HEK293 (cell line): ENCODE measurements around the gene NIPSNAP3A.

ENCODE experiments used
- HOXA7 ChIP-seq: sonication (generic); formaldehyde crosslinking; IDR thresholded peaks from 2 replicates; pipeline ENCODE4 v1.8.1; 2022; ENCODE audit warnings: missing genetic modification reagents, borderline replicate concordance
- ZBTB7A ChIP-seq: fragments of 450-650 bp; formaldehyde crosslinking; IDR thresholded peaks from 2 replicates; pipeline ENCODE4 v1.5.1; 2016; ENCODE audit warnings: low read depth, missing biosample characterization, missing genetic modification characterization
- ZNF155 ChIP-seq: fragments of 450-650 bp; formaldehyde crosslinking; IDR thresholded peaks from 2 replicates; pipeline ENCODE4 v1.5.1; 2016; ENCODE audit warnings: missing biosample characterization, missing genetic modification characterization
- ZNF157 ChIP-seq: fragments of 450-650 bp; formaldehyde crosslinking; IDR thresholded peaks from 2 replicates; pipeline ENCODE4 v1.5.1; 2016; ENCODE audit warnings: missing biosample characterization, missing genetic modification characterization
- ZNF558 ChIP-seq: fragments of 450-650 bp; formaldehyde crosslinking; IDR thresholded peaks from 2 replicates; pipeline ENCODE4 v1.5.1; 2016; ENCODE audit warnings: missing biosample characterization, missing genetic modification characterization
- ZNF777 ChIP-seq: fragments of 450-650 bp; formaldehyde crosslinking; IDR thresholded peaks from 2 replicates; pipeline ENCODE4 v1.5.1; 2017; ENCODE audit warnings: missing biosample characterization, missing genetic modification characterization, borderline replicate concordance
- ZNF791 ChIP-seq: fragments of 450-650 bp; formaldehyde crosslinking; IDR thresholded peaks from 2 replicates; pipeline ENCODE4 v1.5.1; 2016; ENCODE audit warnings: missing biosample characterization, missing genetic modification characterization
- TF ChIP-seq, protein P1 (sequence below): fragments of 450-650 bp; formaldehyde crosslinking; IDR thresholded peaks from 2 replicates; pipeline ENCODE4 v1.5.1; 2016; ENCODE audit warnings: missing biosample characterization, missing genetic modification characterization
- TF ChIP-seq, protein P2 (sequence below): fragments of 450-650 bp; formaldehyde crosslinking; IDR thresholded peaks from 2 replicates; pipeline ENCODE4 v1.5.1; 2016; ENCODE audit warnings: missing biosample characterization, missing genetic modification characterization
- TF ChIP-seq, protein P3 (sequence below): IDR thresholded peaks from 2 replicates; pipeline ENCODE4 v1.6.1; 2011; ENCODE audit warnings: mild to moderate bottlenecking, low read depth, low read length, borderline replicate concordance
- TF ChIP-seq, protein P4 (sequence below): sonication (generic); formaldehyde crosslinking; IDR thresholded peaks from 2 replicates; pipeline ENCODE4 v1.8.1; 2022; ENCODE audit warnings: mild to moderate bottlenecking, moderate library complexity, missing genetic modification reagents

DNA sequence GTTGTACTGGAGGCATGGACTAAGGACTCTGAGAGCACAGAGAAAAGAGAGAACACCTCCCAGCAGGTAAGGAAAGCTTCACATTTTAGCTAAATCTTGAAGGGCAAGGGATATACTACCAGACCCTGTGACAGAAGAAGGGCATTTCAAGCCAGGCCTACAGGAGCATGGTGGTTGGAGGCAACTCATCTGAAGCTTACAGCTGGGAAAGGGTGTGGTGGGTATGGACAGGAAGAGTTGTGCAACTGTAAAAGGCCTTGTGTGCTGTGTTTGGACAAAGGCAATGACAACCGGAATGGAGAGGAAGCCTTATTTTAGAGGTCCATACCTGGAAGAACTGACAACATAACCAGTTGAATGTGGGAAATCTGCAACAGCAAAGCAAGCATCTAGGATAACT, 47.6 kb downstream of the NIPSNAP3A start:
- TF ChIP-seq, protein P1, sequence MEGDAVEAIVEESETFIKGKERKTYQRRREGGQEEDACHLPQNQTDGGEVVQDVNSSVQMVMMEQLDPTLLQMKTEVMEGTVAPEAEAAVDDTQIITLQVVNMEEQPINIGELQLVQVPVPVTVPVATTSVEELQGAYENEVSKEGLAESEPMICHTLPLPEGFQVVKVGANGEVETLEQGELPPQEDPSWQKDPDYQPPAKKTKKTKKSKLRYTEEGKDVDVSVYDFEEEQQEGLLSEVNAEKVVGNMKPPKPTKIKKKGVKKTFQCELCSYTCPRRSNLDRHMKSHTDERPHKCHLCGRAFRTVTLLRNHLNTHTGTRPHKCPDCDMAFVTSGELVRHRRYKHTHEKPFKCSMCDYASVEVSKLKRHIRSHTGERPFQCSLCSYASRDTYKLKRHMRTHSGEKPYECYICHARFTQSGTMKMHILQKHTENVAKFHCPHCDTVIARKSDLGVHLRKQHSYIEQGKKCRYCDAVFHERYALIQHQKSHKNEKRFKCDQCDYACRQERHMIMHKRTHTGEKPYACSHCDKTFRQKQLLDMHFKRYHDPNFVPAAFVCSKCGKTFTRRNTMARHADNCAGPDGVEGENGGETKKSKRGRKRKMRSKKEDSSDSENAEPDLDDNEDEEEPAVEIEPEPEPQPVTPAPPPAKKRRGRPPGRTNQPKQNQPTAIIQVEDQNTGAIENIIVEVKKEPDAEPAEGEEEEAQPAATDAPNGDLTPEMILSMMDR (tag by site-specific recombination), result no peak
- no peak for TF ChIP-seq ZBTB7A (tag by site-specific recombination)
- no peak for TF ChIP-seq ZNF155 (tag by site-specific recombination)
- TF ChIP-seq ZNF558, result no peak
- no peak for TF ChIP-seq ZNF777 (tag by site-specific recombination)
- no peak for TF ChIP-seq ZNF157 (tag by site-specific recombination)
- TF ChIP-seq ZNF791 (tag by site-specific recombination), result no peak
- TF ChIP-seq, protein P2, sequence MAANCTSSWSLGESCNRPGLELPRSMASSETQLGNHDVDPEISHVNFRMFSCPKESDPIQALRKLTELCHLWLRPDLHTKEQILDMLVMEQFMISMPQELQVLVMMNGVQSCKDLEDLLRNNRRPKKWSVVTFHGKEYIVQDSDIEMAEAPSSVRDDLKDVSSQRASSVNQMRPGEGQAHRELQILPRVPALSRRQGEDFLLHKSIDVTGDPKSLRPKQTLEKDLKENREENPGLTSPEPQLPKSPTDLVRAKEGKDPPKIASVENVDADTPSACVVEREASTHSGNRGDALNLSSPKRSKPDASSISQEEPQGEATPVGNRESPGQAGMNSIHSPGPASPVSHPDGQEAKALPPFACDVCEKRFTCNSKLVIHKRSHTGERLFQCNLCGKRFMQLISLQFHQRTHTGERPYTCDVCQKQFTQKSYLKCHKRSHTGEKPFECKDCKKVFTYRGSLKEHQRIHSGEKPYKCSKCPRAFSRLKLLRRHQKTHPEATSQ (tag by site-specific recombination), result no peak
- TF ChIP-seq, protein P3, sequence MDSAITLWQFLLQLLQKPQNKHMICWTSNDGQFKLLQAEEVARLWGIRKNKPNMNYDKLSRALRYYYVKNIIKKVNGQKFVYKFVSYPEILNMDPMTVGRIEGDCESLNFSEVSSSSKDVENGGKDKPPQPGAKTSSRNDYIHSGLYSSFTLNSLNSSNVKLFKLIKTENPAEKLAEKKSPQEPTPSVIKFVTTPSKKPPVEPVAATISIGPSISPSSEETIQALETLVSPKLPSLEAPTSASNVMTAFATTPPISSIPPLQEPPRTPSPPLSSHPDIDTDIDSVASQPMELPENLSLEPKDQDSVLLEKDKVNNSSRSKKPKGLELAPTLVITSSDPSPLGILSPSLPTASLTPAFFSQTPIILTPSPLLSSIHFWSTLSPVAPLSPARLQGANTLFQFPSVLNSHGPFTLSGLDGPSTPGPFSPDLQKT, result no peak
- no peak for TF ChIP-seq HOXA7
- TF ChIP-seq, protein P4, sequence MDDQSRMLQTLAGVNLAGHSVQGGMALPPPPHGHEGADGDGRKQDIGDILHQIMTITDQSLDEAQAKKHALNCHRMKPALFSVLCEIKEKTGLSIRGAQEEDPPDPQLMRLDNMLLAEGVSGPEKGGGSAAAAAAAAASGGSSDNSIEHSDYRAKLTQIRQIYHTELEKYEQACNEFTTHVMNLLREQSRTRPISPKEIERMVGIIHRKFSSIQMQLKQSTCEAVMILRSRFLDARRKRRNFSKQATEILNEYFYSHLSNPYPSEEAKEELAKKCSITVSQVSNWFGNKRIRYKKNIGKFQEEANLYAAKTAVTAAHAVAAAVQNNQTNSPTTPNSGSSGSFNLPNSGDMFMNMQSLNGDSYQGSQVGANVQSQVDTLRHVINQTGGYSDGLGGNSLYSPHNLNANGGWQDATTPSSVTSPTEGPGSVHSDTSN (CRISPR knock-in tag), result no peak
